ENCODE results near the gene RREB1.

Gene RREB1

DNA sequence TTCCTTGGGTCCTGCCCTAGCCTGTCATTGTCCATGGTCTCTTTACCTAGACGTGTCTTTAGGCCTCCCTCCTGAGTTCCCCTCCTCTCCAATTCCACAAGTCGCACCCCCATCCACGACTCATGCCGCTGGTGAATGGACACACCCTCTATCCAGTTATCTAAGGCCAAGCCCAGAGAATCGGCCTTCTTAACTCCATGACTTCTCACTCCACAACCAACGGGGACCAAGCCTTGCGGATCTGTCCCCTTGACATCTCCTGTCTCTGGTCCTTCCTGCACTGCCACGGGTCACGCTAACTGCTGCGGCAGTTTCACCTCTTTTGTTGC, 7.0 kb upstream of the RREB1 start:
- DNase-seq, result no peak

GRCh38 chr6:7101290-7101689, 6.5 kb upstream of the RREB1 start:
- no peak for DNase-seq

- no peak for DNase-seq
These were observed 3.0 kb upstream of the RREB1 start for GRCh38 chr6:7104752-7105151.

GRCh38 chr6:7106215-7106751, 1.5 kb upstream of the RREB1 start:
- DNase-seq, result no peak

DNA sequence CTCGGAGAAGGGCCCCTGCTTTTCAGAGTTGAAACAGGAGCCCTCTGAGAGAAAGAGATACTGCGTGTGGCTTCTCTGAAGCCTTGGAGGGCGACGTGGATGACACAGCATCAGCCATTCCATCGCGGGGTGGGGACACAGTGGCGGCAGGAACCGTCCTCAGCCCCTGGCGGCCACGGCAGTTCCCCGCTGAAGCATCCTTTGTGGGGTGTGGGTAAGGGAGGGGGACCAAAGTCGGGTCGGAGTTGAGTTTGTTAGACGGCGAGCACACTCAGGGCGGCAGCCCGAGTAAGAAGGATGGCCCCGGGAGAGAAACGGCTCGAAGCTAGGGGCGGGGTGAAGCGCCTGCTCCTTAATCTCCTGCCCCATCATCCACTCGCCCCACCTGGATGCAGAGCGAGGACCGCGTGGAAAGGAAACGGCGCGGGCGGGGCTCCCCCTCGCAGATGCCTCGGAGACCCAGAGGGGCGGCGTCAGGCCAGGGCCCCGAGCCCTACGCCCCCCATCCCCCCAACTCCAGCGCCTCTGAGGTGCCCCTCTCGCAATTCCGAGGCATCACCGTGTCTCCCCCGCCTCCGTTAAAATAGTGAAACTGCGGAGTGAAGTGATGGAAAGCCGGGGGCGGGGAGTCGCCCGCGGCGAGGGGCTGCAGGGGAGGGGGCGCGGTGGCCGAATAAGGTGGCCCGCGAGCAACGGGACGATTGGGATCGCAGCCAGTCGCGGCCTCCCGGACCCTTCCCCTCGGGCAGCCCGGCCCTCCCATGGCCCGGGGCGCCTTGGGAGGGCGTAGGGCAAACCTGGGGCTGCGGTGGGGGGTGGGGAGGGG, 796 bp upstream of the RREB1 start:
- peak; percentile 73 for DNase-seq

DNA sequence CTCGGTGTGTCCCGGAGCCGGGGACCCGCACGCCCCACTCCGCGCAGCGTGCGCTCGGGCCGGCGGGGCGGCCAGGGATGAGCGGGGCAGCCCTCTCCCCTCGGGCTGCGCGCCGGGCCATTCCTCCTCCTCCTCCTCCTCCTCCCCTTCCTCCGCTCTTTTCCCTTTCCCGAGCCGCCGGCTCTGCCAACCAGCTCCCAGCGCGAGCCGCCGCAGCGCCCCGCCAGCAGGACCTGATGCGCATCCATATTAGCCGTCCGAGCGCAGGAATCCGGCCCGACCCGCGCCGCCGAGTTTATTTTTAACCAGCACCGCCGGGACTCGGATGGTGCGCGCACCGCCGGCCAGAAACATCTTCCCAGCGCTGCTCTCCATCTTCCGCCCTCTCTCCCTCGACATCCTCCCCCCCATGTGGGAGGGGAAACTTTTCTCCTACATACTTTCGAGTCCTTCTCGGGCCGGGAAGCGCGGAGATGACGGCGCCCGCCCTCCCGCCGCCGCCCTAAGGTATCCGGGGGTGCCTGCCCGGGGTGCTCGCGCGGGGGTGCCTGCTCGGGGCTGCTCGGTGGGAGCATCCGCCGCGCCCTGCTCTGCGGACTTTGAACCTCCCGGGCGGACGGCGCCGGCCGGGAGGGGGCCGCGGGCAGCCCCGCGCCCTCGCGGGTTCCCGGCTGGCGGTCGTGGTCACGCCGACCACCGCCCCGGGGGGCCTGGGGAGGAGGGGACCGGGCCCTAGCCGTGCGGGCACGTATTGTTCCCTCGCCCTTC, 619 bp downstream of the RREB1 start:
- DNase-seq, result peak; percentile 35

DNA sequence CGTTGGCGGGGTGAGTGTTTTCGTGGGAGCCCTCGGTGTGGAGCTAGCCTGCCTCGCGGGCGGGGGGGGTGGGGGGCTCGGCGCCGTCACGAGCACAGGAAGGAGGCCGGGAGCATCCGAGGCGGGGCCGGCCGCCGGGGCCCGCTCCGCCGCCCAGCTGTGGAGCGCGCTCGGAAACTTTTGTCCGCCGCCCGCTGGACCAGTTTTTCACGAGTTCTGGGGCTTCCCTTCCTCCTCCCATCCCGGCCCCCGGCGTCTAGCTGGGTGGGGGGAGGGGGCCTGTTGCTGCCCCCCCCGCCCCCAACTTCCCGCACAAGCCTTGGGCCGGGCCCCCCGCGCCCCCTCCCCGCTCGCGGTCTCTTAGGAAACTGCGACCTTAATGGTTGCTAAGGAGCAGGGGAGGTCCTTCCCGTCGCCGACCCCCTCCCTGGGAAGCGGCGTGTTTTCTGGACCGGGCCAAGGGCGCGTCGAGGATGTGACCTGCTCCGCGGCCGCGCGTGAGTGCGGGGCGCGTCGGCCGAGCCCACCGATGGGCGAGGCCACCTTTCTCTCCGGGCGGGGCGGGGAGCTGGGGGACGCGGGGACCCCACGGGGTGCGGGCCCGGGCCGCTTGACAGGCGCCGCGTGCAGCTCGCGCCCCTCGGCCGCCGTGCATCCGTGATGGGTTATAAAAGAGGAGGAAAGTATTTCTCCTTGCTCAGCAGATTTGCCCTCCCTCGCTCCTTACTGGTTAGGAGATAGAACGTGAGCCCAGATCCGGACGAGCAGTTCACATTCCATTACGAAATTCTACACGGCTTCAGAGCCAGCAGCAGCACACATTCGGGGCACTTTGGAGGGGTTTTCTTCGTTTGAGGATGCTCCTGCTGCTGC, 1.4 kb downstream of the RREB1 start:
- peak; percentile 46 for DNase-seq

- DNase-seq, result no peak
These were observed 2.5 kb downstream of the RREB1 start for GRCh38 chr6:7110092-7110792.

GRCh38 chr6:7111095-7111690, 3.4 kb downstream of the RREB1 start:
- no peak for DNase-seq

GRCh38 chr6:7112171-7112570, 4.4 kb downstream of the RREB1 start:
- DNase-seq, result no peak

DNA sequence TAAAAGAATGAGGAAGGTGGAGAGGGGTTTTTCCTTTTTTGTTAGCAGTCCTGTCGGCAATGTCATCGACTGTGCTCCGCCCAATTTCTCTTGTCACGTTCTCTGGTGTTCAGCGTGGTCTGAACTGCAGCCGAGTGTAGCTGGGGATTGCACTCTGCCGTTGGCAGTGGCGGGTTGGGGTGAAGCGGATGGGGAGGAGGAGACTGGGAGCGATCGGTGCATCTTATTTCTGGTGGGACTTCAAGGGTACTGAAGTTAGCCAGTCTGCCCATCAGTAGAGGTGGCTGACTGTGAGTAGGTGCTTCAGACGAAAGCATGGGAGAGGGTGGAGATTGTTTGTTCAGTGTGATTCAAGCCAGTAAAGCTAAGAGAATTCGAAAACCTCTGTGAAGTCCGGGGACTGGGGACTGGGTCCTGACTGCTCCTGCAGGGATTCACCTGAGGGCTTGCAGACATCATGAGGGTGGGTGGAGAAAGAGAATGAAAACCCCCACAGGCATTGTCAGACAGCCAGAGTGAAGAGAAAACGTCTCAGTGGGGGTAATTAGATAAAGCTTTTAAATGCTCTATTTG, 5.1 kb downstream of the RREB1 start:
- DNase-seq, result peak; percentile 50

- no peak for DNase-seq
These were observed 7.1 kb downstream of the RREB1 start for GRCh38 chr6:7114744-7115458.

DNA sequence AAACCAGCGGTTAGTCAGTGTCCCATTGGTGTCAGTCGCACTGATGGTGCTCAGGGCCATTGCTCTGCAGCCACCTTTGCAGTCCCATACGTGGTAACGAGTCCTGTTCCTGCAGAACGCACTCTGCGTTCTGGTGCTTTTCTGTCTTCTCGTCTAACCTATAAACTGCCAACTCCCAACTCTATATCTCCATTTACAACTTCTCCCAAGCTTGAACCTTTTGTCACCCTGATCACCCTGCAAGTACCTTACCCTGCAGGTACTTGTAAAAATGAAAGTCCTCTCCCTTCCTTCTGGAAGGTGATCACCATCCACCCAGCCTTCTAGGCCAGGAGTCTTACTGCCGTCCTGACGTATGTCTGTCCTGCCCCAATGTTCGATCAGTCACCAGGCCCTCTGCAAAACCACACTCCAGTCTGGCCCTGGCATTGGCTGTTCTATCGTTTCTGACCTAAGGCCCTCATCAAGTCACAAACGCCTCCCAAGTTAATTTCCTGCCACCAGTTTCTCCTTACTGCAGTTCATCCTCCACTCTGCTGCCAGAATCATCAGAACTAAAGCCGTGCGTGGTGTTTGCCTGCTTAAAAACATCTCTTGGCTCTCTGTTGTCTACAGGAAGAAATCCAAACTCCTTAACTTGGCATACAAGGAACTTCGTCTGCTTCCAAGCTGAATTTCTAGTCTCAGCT, 7.9 kb downstream of the RREB1 start:
- no peak for DNase-seq

- DNase-seq, result no peak
These were observed 11.6 kb downstream of the RREB1 start for GRCh38 chr6:7119272-7119801.

DNA sequence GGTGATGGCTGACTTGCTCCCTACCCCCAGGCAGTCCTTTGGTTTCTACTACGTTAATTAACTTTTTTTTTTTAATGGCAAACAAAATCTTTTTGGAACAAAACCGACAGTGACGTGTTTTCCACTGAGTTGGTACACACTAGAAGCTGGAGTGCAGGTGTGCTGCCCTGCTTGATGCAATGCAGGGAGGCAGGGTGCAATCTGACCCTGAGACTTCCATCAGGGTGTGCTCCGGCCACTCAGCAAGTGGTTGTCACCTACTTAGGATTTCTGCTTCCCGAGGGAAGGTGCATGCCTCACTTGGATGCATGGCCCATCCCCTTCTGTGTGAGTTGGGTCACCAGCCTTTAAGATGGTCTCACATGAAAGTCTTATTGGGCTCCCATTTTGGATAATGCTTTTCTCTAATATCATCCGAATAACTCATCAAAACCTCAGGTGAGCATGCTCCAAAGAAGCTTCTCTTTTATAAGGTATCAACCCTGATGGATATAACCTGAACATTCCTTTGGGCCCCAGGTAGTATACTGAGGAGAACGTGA, 14.0 kb downstream of the RREB1 start:
- DNase-seq, result no peak

- no peak for DNase-seq
These were observed 14.9 kb downstream of the RREB1 start for GRCh38 chr6:7122684-7123083.

DNA sequence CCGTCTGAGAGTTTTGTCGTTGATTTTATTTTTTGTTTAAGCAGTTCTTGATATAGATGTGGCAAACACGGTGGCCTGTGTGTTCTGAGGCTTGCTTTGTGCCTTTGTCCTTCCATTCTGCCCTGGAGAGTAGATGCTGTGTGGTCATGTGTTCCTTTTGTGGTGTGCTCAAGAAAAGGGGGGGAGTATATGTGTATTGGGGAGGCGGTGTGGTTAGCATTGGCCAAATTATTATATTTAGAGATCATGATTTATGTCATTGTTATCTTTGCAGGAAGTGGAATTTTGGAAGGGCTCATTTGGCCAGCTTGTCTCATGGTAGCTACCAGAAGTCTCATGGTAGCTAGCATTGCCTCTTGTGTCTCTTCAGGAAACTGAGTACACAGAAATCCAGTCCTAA, 16.4 kb downstream of the RREB1 start:
- no peak for DNase-seq

- DNase-seq, result no peak
These were observed 16.9 kb downstream of the RREB1 start for GRCh38 chr6:7124636-7125035.

- DNase-seq, result no peak
These were observed 17.5 kb downstream of the RREB1 start for GRCh38 chr6:7125290-7125689.

- DNase-seq, result no peak
These were observed 19.0 kb downstream of the RREB1 start for GRCh38 chr6:7126754-7127153.
